ENCODE measurements around the gene BCAR1. TPM values are rescaled to one million over a fixed set of nuclear protein-coding genes. Genes with fewer than 3 reads are reported as not detected.
A peak's percentile ranks its signal among the peaks of the same experiment; 100 is the strongest.
"Not testable (repeated sequence)": the region's sequence is repeated elsewhere in the genome, so short reads cannot be mapped to it uniquely, and the experiment has no call there.

Gene BCAR1
- total RNA-seq, 8 experiments from 2014 or later, result 14.5 to 38.4 (median 22.2) TPM

GRCh38 chr16:75208242-75208825 lies 43.1 kb downstream of the BCAR1 start:
- peaks cover 0 to 7% of the 10 kb centered on the region in 2 donors for H3K4me1 ChIP-seq (replicated peaks in 1 of 2)
- 59 to 93% (median 75%) methylated on average over 1 to 8 of the region's 13 CpGs; no CpG with 5 or more reads in 4 of the 10 experiments for WGBS, 10 experiments
- no peak for ATAC-seq (replicated peaks in 6 of 8)
- H3K27ac ChIP-seq, result no peak overlapping the region
- in situ Hi-C loops (cut with MboI; ENCODE audit: low pct_unique_long_range_greater_than_20kb in 2 of 9, low sequenced_read_pairs in 9 of 9, unreplicated experiment in 9 of 9), result loop anchor here in 6 of 9 experiments (25.0 kb wide), 3 partner anchors 179 to 1954 kb away; no protein-coding TSS in a partner anchor
- H3K4me3 ChIP-seq, result no peak overlapping the region

GRCh38 chr16:75207831-75208230 lies 43.6 kb downstream of the BCAR1 start:
- 36 to 97% (median 83%) methylated on average over 1 to 4 of the region's 11 CpGs; no CpG with 5 or more reads in 4 of the 10 experiments for WGBS, 10 experiments
- H3K4me1 ChIP-seq (replicated peaks in 1 of 2), result peaks cover 0 to 7% of the 10 kb centered on the region in 2 donors
- H3K27ac ChIP-seq, result no peak overlapping the region
- no peak overlapping the region for H3K4me3 ChIP-seq
- no peak for ATAC-seq (replicated peaks in 6 of 8)
- in situ Hi-C loops (cut with MboI; ENCODE audit: low pct_unique_long_range_greater_than_20kb in 2 of 9, low sequenced_read_pairs in 9 of 9, unreplicated experiment in 9 of 9), result loop anchor here in 6 of 9 experiments (25.0 kb wide), 3 partner anchors 179 to 1954 kb away; no protein-coding TSS in a partner anchor

- Histone ChIP-seq H3K27ac (no peak within 1 kb of the TSS), H3K4me3 (no peak within 1 kb of the TSS), H3K4me1 (replicated peaks in 1 of 2) (peaks cover 0 to 7% of the 10 kb centered on the region in 2 donors)
- peak in 1 of 8 experiments; percentile 3 for ATAC-seq (replicated peaks in 6 of 8)
- in situ Hi-C loops (cut with MboI; ENCODE audit: low pct_unique_long_range_greater_than_20kb in 2 of 9, low sequenced_read_pairs in 9 of 9, unreplicated experiment in 9 of 9), result loop anchor here in 6 of 9 experiments (25.0 kb wide), 3 partner anchors 180 to 1955 kb away; no protein-coding TSS in a partner anchor
- WGBS, 10 experiments, result 54 to 100% (median 100%) methylated on average over 1 to 5 of the region's 24 CpGs; no CpG with 5 or more reads in 7 of the 10 experiments
These were observed 44.5 kb downstream of the BCAR1 start, which contains the start of gene CTRB2 for GRCh38 chr16:75206749-75207451. Gene CTRB2, minus strand, starts transcription at chr16:75207161. Its CDS starts 20 bp downstream, at chr16:75207141.

GRCh38 chr16:75205961-75206748 lies 45.3 kb downstream of the BCAR1 start:
- in situ Hi-C loops (cut with MboI; ENCODE audit: low pct_unique_long_range_greater_than_20kb in 2 of 9, low sequenced_read_pairs in 9 of 9, unreplicated experiment in 9 of 9), result loop anchor here in 6 of 9 experiments (25.0 kb wide), 3 partner anchors 181 to 1956 kb away; no protein-coding TSS in a partner anchor
- H3K4me3 ChIP-seq; H3K27ac ChIP-seq; H3K4me1 ChIP-seq (replicated peaks in 1 of 2): not testable (repeated sequence)
- peak in 4 of 8 experiments; percentile 8 to 16 (median 10) for ATAC-seq (replicated peaks in 6 of 8)
- WGBS, 10 experiments, result 89 to 94% (median 93%) methylated on average over 3 to 4 of the region's 25 CpGs; no CpG with 5 or more reads in 7 of the 10 experiments

GRCh38 chr16:75205438-75205837 lies 46.0 kb downstream of the BCAR1 start:
- H3K27ac ChIP-seq; H3K4me1 ChIP-seq (replicated peaks in 1 of 2); H3K4me3 ChIP-seq: not testable (repeated sequence)
- in situ Hi-C loops (cut with MboI; ENCODE audit: low pct_unique_long_range_greater_than_20kb in 2 of 9, low sequenced_read_pairs in 9 of 9, unreplicated experiment in 9 of 9), result loop anchor here in 6 of 9 experiments (25.0 kb wide), 3 partner anchors 182 to 1957 kb away; no protein-coding TSS in a partner anchor
- no CpG with 5 or more reads among the region's 19 CpGs for WGBS, 10 experiments
- peak in 2 of 8 experiments; percentile 3 to 21 for ATAC-seq (replicated peaks in 6 of 8)

- WGBS, 10 experiments, result no CpG with 5 or more reads among the region's 20 CpGs
- H3K4me1 ChIP-seq (replicated peaks in 1 of 2); H3K27ac ChIP-seq; H3K4me3 ChIP-seq: not testable (repeated sequence)
- in situ Hi-C loops (cut with MboI; ENCODE audit: low pct_unique_long_range_greater_than_20kb in 2 of 9, low sequenced_read_pairs in 9 of 9, unreplicated experiment in 9 of 9), result loop anchor here in 6 of 9 experiments (25.0 kb wide), 3 partner anchors 182 to 1957 kb away; no protein-coding TSS in a partner anchor
- peak in 1 of 8 experiments; percentile 13 for ATAC-seq (replicated peaks in 6 of 8)
These were observed 46.5 kb downstream of the BCAR1 start for GRCh38 chr16:75204905-75205304.

GRCh38 chr16:75204410-75204758 lies 47.0 kb downstream of the BCAR1 start:
- Histone ChIP-seq H3K27ac (no peak overlapping the region), H3K4me3 (no peak overlapping the region), H3K4me1 (replicated peaks in 1 of 2) (peaks cover 0 to 7% of the 10 kb centered on the region in 2 donors)
- in situ Hi-C loops (cut with MboI; ENCODE audit: low pct_unique_long_range_greater_than_20kb in 2 of 9, low sequenced_read_pairs in 9 of 9, unreplicated experiment in 9 of 9), result loop anchor here in 6 of 9 experiments (25.0 kb wide), 3 partner anchors 183 to 1958 kb away; no protein-coding TSS in a partner anchor
- WGBS, 10 experiments, result no CpG with 5 or more reads among the region's 6 CpGs
- peak in 2 of 8 experiments; percentile 18 to 21 for ATAC-seq (replicated peaks in 6 of 8)

- in situ Hi-C loops (cut with MboI; ENCODE audit: low pct_unique_long_range_greater_than_20kb in 2 of 9, low sequenced_read_pairs in 9 of 9, unreplicated experiment in 9 of 9), result loop anchor here in 6 of 9 experiments (25.0 kb wide), 3 partner anchors 183 to 1958 kb away; no protein-coding TSS in a partner anchor
These were observed 47.6 kb downstream of the BCAR1 start for GRCh38 chr16:75203667-75204409.

GRCh38 chr16:75203096-75203495 lies 48.3 kb downstream of the BCAR1 start:
- in situ Hi-C loops (cut with MboI; ENCODE audit: low pct_unique_long_range_greater_than_20kb in 2 of 9, low sequenced_read_pairs in 9 of 9, unreplicated experiment in 9 of 9), result loop anchor here in 6 of 9 experiments (25.0 kb wide), 3 partner anchors 184 to 1959 kb away; no protein-coding TSS in a partner anchor
- ATAC-seq (replicated peaks in 6 of 8), result no peak
- no peak overlapping the region for H3K27ac ChIP-seq

More at GRCh38 chr16:75203667-75204409, 47.6 kb downstream of the BCAR1 start:
- no peak overlapping the region for H3K27ac ChIP-seq
- no peak for ATAC-seq (replicated peaks in 6 of 8)
- 20 to 76% (median 70%) methylated on average over 1 to 6 of the region's 13 CpGs; no CpG with 5 or more reads in 4 of the 10 experiments for WGBS, 10 experiments
- H3K4me3 ChIP-seq, result no peak overlapping the region
- peaks cover 0 to 7% of the 10 kb centered on the region in 2 donors for H3K4me1 ChIP-seq (replicated peaks in 1 of 2)

GRCh38 chr16:75202069-75202590 lies 49.3 kb downstream of the BCAR1 start:
- WGBS, 10 experiments, result 50 to 100% (median 92%) methylated on average over 1 to 12 of the region's 13 CpGs
- H3K27ac ChIP-seq, result no peak overlapping the region
- H3K4me1 ChIP-seq (replicated peaks in 1 of 2), result peaks cover 0 to 7% of the 10 kb centered on the region in 2 donors
- ATAC-seq (replicated peaks in 6 of 8), result peak in 3 of 8 experiments; percentile 14 to 34 (median 28)
- no peak overlapping the region for H3K4me3 ChIP-seq
- in situ Hi-C loops (cut with MboI; ENCODE audit: low pct_unique_long_range_greater_than_20kb in 2 of 9, low sequenced_read_pairs in 9 of 9, unreplicated experiment in 9 of 9), result loop anchor here in 6 of 9 experiments (25.0 kb wide), 3 partner anchors 185 to 1960 kb away; no protein-coding TSS in a partner anchor

More at GRCh38 chr16:75203096-75203495, 48.3 kb downstream of the BCAR1 start:
- 67 to 100% (median 88%) methylated on average over 1 to 6 of the region's 12 CpGs; no CpG with 5 or more reads in 3 of the 10 experiments for WGBS, 10 experiments
- H3K4me1 ChIP-seq (replicated peaks in 1 of 2), result peaks cover 0 to 7% of the 10 kb centered on the region in 2 donors
- H3K4me3 ChIP-seq, result no peak overlapping the region

- Histone ChIP-seq H3K4me1 (replicated peaks in 1 of 2) (no peaks in the 10 kb centered on the region), H3K27ac (no peak overlapping the region), H3K4me3 (no peak overlapping the region)
- peak in 3 of 8 experiments; percentile 46 to 73 (median 54) for ATAC-seq (replicated peaks in 6 of 8)
- 0 to 100% (median 55%) methylated on average over 1 to 12 of the region's 18 CpGs; no CpG with 5 or more reads in 2 of the 10 experiments for WGBS, 10 experiments
- in situ Hi-C loops (cut with MboI; ENCODE audit: low pct_unique_long_range_greater_than_20kb in 2 of 9, low sequenced_read_pairs in 9 of 9, unreplicated experiment in 9 of 9), result loop anchor here in 1 of 9 experiments (25.0 kb wide), 1 partner anchor 1964 kb away; no protein-coding TSS in a partner anchor
These were observed 53.3 kb downstream of the BCAR1 start for GRCh38 chr16:75198135-75198600.

Data from motor neuron (in vitro differentiated cells).